ENCODE measurements around the gene TP73. TPM values are rescaled to one million over a fixed set of nuclear protein-coding genes. Genes with fewer than 3 reads are reported as not detected.

The TP73 gene
- total RNA-seq, 1 experiment from 2014 or later, result 2.6 TPM

GRCh38 chr1:3777078-3777547 is 124.8 kb downstream of the TP73 start:
- DNase-seq (ENCODE audit: low read depth), result no peak

GRCh38 chr1:3777647-3778589 is 125.6 kb downstream of the TP73 start:
- DNase-seq (ENCODE audit: low read depth), result no peak

GRCh38 chr1:3778590-3779264 is 126.4 kb downstream of the TP73 start:
- DNase-seq (ENCODE audit: low read depth), result no peak

GRCh38 chr1:3779265-3779911 is 127.1 kb downstream of the TP73 start:
- DNase-seq (ENCODE audit: low read depth), result no peak

- no peak for DNase-seq (ENCODE audit: low read depth)
These were observed 127.6 kb downstream of the TP73 start for GRCh38 chr1:3779912-3780416.

GRCh38 chr1:3780901-3781300 is 128.6 kb downstream of the TP73 start:
- DNase-seq (ENCODE audit: low read depth), result no peak

- DNase-seq (ENCODE audit: low read depth), result no peak
These were observed 131.5 kb downstream of the TP73 start for GRCh38 chr1:3783651-3784474.

- DNase-seq (ENCODE audit: low read depth), result no peak
These were observed 132.7 kb downstream of the TP73 start for GRCh38 chr1:3785045-3785444.

- DNase-seq (ENCODE audit: low read depth), result no peak
These were observed 133.3 kb downstream of the TP73 start for GRCh38 chr1:3785456-3786157.

Other genes starting within 250 kb of the TP73 start
- gene ARHGEF16, start 197.9 kb upstream of the TP73 start, total RNA-seq (2014; rRNA removed), result not detected in 2 replicates
- 0.11 and 0.26 TPM in 2 replicates for gene MEGF6, start 41.0 kb upstream of the TP73 start, total RNA-seq (2014; rRNA removed)
- gene TPRG1L, start 27.5 kb upstream of the TP73 start, total RNA-seq (2014; rRNA removed), result 12.4 and 19.6 TPM in 2 replicates
- 23.3 and 23.7 TPM in 2 replicates for gene WRAP73, start 2.4 kb upstream of the TP73 start, total RNA-seq (2014; rRNA removed)
- not detected in 2 replicates for gene CCDC27, start 99.9 kb downstream of the TP73 start, total RNA-seq (2014; rRNA removed)
- gene SMIM1, start 120.2 kb downstream of the TP73 start, total RNA-seq (2014; rRNA removed), result not detected in 2 replicates
- 33.7 and 44.1 TPM in 2 replicates for gene LRRC47, start 144.0 kb downstream of the TP73 start, total RNA-seq (2014; rRNA removed)
- 14.6 TPM in 2 replicates for gene CEP104, start 204.7 kb downstream of the TP73 start, total RNA-seq (2014; rRNA removed)
- gene DFFB, start 205.0 kb downstream of the TP73 start, total RNA-seq (2014; rRNA removed), result 6.6 and 7.2 TPM in 2 replicates
- 31.8 and 38.3 TPM in 2 replicates for gene C1orf174, start 247.8 kb downstream of the TP73 start, total RNA-seq (2014; rRNA removed)